Activated CD8-positive, alpha-beta memory T cell treated with anti-CD3 and anti-CD28 coated beads for 24 hours (primary cell): ENCODE data around the gene WDR18.

Experiments
- DNase-seq: peaks from one replicate; pipeline ENCODE4 v3.0.0-alpha.2; 2020

WDR18 gene

DNA sequence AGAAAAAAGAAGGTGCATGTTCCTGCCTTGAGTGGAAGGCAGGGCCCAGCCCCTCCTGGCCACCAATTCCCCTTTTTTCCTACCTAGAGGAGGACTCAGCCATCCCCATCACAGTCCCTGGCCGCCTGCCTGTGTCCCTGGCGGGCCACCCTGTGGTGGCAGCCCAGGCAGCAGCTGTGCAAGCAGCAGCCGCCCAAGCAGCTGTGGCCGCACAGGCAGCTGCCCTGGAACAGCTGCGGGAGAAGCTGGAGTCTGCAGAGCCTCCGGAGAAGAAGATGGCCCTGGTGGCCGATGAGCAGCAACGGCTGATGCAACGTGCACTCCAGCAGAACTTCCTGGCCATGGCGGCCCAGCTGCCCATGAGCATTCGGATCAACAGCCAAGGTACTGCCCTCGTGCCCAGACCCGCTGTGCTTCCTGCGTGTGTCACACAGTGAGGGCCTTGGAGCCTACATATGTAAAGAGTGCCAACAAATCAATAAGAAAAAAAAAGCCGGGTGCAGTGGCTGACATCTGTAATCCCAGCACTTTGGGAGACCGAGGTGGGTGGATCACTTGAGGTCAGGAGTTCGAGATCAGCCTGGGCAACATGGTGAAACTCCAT is 17.6 kb upstream of the WDR18 start:
- DNase-seq = no peak

DNA sequence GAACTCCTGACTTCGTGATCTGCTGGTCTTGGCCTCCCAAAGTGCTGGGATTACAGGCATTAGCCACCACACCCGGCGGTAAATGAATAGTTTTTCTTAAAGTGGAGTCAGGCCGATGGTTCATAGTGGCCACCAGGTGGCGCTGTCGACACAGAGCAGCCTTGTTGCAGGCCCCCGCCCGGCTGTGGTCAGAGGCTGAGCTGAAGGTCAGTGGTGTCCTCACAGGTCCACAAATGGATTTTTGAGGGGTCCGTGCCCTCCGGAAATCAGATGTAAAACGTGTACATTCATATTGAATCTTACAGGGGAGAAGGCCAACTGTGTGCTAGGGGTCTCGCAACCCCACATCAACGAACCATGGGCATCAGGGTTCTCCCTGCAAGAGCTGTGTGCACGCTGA is 13.4 kb upstream of the WDR18 start:
- DNase-seq = no peak

DNA sequence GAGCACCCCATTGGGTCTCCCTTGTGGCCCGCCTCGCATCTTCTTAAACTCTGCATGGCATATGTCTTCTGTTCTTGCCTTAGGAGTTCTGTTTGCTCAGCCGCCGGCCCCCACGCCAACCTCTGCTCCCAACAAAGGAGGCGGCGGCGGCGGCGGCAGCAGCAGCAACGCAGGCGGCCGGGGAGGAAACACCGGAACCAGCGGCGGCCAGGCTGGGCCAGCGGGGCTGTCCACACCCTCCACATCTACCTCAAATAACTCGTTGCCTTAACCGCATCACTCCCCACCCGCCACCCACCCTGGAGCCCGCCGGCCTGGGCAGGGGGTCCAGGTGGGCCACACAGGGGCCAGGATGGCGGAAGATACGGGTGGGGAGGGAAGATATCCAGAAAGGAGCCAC is 12.3 kb upstream of the WDR18 start:
- DNase-seq = no peak

DNA sequence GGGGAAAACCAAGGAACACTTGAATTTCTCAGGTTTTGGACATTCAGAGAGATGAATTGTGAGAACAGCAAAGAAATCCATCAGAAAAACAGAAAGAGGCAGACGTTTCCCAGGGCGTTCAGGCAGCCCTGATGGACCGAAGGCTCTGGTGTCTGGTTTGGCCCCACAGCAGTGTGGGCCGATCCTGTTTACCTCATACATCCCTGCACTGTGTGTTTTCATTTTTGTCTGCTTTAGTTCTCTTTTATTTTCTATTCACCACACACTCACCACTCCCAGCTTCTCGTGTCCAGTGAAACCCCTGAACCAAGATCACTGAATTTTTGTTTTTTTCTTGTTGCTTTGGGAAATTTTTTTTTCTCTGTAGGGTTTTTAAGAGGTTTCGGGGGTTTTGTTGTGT is 11.9 kb upstream of the WDR18 start:
- DNase-seq = no peak

DNA sequence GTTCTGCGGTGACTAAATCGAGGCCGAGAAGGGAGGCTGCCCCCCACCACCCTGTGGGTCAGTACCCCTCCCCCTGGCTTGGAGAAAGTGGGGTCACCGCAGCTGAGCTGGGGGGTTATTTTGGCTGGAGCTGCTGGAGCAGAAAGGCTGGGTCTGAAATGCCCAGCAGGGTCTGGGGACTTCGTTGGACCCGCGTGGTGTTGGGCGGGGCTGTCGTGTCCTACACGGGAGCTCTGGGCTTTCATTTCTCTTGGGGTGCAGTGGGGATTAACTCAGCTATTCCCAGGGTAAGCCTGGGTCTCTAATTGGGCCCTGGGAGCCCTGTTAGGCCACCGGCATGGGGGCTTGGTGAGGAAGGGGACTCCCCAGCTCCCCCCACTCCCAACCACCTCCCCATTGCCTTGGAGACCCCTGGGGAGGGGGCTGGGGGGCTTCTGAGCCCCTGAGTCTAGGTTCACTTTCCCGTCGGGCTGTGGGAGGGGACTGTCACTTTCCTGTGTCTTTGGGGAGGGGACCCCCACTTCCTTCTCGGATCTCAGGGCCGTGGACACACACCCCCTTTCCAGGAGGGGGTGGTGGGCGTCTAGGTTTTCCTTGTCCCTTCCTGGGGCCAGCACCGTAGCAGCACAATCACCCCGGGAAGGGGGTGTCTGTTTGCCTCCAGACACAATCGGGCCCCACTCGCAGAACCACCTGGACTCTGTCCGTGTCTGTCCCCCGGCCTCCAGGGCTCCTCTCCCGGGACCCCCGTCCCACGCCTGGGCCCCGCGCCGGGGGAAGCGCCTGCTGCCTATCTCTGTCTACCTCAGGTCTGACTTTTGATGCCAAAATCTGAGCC is 10.2 kb upstream of the WDR18 start:
- no peak for DNase-seq

DNA sequence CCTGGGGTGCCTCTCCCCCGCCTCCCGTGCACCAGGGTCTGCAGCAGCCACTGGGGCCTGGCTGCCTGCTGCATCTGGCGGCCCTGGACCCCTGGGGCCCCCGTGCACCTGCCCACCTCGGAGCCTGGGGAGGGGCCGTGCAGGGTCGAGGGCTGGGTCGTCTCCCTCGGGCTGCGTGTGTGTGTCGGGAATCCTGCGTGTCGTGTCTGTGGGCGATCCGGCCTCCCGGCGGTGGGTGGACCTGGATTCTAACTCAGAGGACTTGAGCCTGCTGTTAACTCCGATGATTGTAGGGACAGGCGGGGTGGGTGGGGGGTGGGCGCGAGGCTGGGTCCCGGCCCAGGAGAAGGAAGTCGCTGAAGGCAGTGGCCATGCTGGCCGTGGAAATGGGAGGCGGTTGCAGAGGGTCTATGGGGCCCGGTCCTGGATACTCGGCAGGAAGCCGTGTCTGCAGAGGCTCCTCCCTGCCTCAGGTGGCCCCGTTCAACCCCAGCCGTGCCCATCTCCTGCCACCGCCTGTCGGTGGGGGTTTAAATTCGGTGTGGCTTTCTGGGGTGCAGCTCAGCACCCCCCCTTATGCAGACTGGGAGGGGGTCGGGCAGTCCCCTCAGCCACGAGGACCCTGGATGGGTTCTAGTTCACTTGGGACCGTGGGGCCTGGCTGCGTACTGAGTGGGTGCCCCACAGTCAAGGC is 9.4 kb upstream of the WDR18 start:
- DNase-seq = no peak

DNA sequence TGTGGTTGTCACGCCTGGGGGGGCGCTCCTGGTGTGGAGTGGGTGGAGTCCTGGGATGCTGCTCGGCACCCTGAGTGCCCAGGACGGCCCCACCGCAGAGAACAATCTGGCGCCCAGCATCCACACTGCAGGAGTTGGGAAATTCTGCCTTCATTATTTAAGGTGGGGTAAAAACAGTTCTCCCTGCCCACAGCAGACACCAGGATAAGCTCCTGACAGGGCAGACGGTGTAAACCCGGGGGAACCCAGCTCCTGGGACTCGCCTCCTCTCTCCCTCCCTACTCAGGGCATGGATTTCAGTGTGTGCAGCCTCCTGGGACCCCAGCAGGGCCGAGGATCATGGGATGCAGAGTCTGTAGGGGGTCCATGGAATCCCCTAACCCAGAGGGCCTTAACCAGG is 7.7 kb upstream of the WDR18 start:
- DNase-seq = no peak

DNA sequence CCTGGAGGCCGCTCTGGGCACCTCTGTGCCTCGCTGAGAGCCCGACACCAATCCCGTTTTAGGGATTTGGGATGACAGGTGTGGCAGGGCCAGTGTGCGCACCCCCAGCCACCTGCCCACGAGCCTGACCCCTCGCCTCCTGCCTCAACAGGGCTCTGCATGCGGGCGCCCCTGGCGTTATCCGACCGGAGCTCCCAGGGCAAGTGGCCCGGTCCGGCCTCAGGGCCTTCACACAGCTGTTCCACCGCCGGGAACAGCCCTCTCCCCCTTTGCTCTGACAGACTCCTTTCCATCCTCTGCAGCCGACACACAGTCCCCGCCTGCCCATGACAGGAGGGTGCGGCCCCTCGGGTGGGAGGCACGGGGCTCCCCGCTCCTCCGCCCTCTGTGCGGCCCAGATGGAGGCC is 7.1 kb upstream of the WDR18 start:
- DNase-seq = no peak

DNA sequence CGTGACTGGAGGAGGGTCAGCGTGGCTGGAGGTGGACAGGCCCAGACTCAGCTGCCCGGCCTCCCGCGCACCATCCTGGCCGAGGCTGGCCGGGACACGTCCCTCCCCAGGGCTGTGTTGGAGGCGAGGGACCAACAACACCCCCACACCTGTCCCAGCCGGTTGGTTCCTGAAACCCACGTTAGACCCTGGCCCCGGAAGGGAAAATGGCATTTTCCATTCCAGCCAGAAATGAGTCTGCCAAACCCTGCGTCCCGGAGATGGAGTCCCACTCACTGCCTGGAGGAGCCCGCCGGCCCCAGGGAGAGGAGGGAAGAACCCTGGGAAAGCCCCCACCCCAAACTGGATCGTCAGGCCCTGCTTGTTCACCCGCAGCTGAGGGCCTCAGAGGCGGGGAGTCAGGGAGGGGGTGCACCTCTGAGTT is 4.8 kb upstream of the WDR18 start:
- no peak for DNase-seq

DNA sequence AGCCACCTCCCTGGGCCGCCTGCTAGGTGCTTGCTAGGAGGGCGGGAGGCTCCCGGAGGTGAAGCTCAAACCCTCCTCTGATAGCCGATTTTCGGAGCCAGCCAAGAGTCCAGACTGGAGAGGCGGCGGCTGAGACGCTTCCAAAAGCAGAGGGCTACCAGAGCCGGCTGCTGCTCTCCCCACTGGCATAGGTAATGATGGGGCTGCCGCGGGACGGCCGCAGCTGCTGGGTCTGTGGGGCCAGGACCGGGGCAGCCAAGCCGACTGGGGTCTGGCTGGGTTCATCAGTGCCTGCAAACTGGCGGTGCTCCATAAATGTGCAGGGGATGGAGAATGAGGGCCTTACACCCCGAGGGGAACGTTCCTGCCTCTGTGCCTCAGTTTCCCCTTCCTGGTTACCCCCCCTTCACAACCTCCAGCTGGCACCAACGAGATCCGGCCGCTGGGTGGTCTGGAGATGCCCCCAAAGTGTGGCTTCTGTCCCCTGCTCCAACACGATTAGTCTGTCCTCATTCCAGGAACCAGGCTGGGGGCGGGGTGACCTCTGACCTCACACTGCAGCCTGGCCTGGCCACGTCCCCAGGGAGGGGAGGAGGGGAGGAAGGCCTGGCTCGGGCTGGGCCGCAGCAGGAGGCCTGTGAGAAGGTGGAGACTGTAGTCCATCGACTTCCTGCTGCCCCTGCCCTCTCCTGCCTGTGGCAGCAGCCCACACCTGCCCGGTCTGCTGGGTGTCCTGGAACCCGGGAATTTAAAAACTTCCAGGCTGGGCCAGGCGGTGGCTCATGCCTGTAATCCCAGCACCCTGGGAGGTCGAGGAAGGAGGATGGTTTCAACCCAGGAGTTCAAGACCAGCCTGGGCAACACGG is 3.8 kb upstream of the WDR18 start:
- no peak for DNase-seq

DNA sequence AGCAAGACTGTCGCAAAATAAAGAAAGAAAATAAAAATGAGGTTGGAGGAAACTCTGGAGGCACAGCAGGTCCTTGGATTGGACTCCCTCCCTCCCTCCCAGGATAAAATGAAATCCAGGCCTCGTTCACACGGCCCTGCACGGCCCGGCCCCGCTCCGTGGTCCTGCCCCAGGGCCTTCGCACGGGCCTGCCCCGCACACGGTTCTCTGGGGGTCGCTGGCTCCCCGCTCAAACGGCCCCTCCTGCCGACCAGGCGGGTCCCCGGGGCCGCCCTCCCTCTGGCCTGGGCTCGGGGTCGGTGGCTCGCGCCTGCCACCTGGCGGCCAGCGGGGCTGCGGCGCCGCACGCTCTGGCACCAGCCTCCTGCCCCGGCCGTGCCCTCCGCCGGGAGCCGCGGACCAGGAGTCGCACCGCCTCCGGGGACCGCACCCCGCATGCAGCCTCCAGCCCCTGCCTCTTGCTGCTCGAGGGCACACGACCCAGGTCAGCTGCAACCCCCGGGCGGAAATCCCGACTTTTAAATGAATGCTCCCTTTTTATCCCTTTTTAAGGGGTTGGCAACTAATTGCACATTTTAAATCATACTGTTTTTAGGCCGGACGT is 1.5 kb upstream of the WDR18 start:
- DNase-seq = peak; percentile 93

DNA sequence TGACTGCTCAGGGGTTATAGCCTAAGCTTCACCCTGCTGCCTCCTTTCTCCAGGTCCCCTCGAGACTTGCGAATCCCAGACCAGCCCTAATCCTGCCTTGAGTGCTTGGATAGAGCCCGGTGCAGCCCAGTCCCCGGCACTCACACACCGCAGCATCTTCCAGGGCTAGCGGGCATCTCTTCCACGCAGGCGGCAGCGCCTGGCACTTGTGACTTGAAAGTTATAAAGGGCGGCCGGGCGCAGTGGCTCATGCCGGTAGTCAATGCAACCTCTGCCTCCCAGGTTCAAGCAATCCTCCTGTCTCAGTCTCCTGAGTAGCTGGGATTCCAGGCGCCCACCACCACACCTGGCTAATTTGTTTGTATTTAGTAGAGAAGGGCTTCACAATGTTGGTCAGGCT is 1.9 kb downstream of the WDR18 start:
- DNase-seq = no peak

DNA sequence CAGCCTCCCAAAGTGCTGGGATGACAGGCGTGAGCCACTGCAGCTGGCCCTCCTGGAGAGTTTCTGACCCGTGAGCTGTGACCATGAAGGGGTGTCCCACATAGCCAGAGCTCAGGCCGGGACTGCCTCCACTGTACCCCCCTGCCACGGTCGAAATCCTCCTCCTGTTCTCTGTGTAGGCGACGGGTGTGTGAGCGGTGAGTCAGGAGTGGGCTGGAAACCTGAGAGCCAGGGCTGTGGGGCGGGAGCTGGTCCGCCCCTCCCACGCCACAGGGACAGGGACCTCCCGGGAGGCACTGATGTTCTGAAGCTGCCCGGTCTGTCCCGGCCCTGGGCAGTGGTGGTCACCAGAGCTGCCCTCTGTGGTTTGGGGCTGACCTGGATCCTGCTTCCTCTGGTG is 3.9 kb downstream of the WDR18 start:
- DNase-seq = no peak

DNA sequence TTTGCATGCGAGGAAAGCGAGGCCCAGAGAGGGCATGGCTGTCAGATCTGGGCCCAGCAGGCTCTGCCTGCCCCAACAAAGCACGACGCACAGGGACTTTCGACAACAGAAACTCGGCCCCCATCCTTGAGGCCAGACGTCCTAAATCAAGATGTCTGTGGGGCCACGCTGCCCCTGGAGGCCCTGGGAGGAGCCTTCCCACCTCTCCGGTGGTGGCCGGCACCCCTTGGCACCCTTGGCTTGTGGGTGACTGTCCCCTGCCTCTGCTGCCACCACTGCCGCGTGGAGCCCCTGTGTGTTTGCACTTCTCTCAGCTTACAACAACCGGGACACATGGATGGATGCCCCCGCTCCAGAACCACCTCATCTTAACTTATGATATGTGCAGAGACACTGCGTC is 4.4 kb downstream of the WDR18 start:
- DNase-seq = no peak

DNA sequence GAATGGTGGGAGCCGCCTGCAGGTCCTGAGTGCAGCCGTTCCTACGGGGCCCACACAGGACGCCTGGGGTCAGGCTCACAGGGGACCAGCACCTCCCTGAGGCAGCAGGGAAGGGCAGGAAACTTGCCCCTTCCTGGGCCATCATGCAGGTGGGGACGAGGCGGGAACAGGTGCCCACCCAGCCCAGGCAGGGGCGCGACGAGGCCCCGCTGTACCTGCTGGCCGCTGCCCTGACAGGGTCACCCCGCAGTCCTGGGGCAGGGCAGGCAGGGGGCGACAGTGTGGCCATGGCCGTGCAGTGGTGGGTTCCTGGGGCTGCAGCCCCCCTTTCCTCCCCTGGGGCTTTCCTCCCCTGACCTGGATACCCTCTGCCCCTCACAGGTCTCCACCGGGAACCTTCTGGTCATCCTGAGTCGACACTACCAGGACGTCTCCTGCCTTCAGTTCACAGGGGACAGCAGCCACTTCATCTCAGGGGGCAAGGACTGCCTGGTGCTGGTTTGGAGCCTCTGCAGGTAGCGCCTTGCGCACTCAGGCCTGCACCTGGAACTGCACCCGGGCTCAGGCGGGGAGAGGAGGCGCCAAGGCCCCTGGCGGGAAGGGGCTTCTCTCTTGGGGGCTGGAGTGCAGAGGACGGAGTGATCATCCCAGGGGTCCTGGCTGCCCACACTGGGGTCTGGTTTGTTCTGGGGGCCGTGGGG is 5.4 kb downstream of the WDR18 start:
- no peak for DNase-seq

DNA sequence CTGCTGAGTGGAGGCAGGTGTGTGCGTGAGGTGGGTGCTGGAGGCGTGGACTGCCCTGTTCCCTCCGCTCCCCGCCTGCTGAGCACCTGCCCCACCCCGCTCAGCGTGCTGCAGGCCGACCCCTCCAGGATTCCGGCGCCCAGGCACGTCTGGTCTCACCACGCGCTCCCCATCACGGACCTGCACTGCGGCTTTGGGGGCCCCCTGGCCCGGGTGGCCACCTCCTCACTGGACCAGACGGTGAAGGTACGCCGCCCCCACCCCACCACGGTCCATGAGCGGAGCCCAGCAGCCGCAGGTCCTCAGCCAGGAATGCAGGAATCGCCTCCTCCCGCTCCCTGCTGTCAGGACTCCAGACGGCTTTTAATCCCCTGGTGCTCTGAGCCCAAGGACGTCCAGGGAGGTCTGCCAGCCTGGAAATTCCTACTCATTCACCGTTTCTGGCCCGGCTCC is 6.0 kb downstream of the WDR18 start:
- no peak for DNase-seq

DNA sequence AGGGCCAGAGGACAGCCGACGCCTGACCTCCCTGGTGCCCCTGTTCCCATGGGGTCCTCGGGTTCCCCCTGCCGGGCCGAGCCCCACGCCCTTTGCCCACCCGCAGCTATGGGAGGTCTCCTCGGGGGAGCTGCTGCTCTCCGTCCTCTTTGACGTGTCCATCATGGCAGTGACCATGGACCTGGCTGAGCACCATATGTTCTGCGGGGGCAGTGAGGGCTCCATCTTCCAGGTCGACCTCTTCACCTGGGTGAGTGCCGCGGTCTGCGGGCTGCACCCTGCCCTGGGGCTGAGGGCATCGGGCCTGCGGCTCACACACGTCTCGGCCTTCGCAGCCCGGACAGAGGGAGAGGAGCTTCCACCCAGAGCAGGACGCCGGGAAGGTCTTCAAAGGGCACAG is 6.6 kb downstream of the WDR18 start:
- DNase-seq = no peak

DNA sequence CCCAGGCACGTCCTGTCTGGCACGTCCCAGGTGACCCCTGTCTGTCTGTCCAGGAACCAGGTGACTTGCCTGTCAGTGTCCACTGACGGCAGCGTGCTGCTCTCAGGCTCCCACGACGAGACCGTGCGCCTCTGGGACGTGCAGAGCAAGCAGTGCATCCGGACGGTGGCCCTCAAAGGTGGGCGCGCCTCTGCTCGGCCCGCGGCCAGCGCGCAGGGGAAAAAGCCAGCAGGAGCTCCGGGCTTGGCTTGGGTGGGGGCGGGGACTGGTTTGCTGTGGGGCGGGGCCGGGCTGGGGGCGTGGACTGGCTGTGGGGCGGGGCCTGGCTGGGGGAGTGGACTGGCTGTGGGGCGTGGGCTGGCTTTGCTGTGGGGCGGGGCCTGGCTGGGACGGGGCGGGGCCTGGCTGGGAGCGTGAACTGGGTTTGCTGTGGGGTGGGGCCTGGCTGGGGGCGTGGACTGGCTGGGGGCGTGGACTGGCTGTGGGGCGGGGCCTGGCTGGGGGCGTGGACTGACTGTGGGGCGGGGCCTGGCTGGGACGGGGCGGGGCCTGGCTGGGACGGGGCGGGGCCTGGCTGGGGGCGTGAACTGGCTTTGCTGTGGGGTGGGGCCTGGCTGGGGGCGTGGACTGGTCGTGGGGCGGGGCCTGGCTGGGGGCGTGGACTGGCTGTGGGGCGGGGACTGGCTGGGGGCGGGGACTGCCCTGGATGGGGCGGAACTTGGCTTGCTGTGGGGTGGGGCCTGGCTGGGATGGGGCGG is 7.2 kb downstream of the WDR18 start:
- peak; percentile 78 for DNase-seq

DNA sequence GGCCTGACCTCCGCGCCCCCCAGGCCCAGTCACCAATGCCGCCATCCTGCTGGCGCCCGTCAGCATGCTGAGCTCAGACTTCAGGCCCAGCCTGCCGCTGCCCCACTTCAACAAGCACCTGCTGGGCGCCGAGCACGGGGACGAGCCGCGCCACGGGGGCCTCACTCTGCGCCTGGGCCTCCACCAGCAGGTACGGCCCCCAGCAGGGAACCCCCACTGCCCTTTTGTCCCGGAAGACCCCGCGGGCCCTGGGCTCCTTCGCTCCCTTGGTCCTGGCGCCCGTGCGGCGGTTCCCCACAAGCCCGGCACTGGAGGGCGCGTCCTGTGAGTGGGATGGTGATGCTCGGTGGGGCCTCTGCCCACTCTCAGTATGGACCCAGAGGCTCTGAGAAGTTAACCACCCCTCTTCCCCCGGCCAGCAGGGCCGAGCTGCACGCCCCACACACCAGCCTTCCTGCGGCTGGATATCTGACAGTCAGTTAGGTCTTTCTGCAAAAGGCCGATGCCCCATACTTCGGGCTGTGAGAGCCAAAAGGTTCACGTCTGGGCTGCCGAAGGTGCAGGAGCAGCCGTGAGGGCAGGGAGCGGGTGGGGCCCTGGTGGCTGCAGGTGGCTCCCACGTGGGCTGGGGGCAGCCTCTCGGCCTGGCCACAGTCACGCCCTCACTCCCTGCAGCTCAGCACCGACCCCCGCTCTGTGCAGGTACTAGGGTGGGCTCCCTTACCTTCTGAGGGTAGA is 8.0 kb downstream of the WDR18 start:
- no peak for DNase-seq

DNA sequence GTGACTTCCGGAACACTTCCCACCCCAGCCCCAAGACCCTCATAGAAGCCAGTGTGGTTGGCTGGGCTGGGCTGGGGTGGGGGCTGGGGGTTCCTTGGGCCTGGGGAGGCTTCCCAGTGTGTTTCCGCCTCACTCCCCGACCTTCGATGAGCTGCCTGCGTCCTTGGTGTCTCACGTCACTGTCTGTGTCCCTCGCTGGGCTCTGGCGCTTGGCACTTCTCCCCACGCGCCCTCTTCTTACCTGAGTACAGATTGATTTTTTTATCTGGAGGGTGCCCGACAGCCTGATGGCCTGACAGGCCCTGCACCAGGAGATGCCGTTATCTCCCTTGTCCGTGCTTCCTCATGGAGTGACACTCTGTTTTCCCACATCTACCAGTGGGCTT is 8.5 kb downstream of the WDR18 start:
- DNase-seq = no peak
